Suprapubic skin (tissue), 3 donors: ENCODE measurements around the gene MKLN1.

Experiments used
- POLR2A ChIP-seq, 2 donors: fragments of 450-650 bp; IDR thresholded peaks; one replicate each; pipeline ENCODE4 v1.6.1; 2017; ENCODE audit warnings: antibody characterized with exemption in 2 of 2, mild to moderate bottlenecking in 2 of 2, moderate library complexity in 2 of 2
- TF ChIP-seq, protein P1 (sequence below), 2 donors: fragments of 200-600 bp in 1 of 2; fragments of 450-650 bp in 1 of 2; sonication (generic) in 1 of 2; IDR thresholded peaks; one replicate each; pipeline ENCODE4 v1.5.1; 2016 to 2019; ENCODE audit warnings: antibody characterized with exemption in 2 of 2, mild to moderate bottlenecking in 1 of 2, moderate library complexity in 1 of 2

DNA sequence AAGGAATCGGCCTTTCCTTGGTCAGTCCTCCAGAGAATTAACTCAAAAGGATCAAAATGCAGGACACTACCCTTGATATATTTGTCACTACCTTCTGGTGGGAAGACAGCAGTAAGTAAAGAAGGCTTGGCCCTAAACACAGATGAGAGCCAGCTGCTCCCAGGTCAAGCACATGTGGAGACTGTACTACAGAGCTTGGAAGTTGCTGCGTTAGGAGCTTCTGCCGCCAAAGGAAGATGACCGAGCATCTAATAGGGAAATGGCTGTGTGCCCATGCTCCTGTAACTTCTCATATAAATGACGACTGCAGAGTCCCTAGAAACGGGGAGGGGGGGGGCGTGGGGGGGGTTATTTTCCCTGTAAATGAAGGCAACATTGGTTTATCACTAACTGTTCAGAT lies 169.8 kb downstream of the MKLN1 start:
- TF ChIP-seq, protein P1, sequence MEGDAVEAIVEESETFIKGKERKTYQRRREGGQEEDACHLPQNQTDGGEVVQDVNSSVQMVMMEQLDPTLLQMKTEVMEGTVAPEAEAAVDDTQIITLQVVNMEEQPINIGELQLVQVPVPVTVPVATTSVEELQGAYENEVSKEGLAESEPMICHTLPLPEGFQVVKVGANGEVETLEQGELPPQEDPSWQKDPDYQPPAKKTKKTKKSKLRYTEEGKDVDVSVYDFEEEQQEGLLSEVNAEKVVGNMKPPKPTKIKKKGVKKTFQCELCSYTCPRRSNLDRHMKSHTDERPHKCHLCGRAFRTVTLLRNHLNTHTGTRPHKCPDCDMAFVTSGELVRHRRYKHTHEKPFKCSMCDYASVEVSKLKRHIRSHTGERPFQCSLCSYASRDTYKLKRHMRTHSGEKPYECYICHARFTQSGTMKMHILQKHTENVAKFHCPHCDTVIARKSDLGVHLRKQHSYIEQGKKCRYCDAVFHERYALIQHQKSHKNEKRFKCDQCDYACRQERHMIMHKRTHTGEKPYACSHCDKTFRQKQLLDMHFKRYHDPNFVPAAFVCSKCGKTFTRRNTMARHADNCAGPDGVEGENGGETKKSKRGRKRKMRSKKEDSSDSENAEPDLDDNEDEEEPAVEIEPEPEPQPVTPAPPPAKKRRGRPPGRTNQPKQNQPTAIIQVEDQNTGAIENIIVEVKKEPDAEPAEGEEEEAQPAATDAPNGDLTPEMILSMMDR (IDR thresholded peaks at IDR 0.05): no peak
- TF ChIP-seq POLR2A (IDR thresholded peaks at IDR 0.05): no peak
